ENCODE results near the gene DNMBP.

GRCh38 chr10:99860466-99860865 lies 149.3 kb downstream of the DNMBP start:
- TF ChIP-seq CTCF (IDR thresholded peaks at IDR 0.05; ENCODE audit: poor library complexity) (no peak), EZH2 (IDR thresholded peaks at IDR 0.05; ENCODE audit: borderline replicate concordance) (no peak)

Data from hepatocyte (in vitro differentiated cells).